ENCODE results near the gene NFATC1.

GRCh38 chr18:79573921-79574491, 178.3 kb downstream of the NFATC1 start:
- TF ChIP-seq POLR2AphosphoS5 (IDR thresholded peaks at IDR 0.05; ENCODE audit: low read depth, low read length) (no peak), REST (IDR thresholded peaks at IDR 0.05; ENCODE audit: insufficient read depth in 1 of 2, low read depth in 2 of 2, low read length in 2 of 2) (no peak), TAF1 (IDR thresholded peaks at IDR 0.05; ENCODE audit: borderline replicate concordance, insufficient read depth, low read length) (no peak), SIN3A (IDR thresholded peaks at IDR 0.05; ENCODE audit: borderline replicate concordance, insufficient read depth, low read length) (no peak), FOXP2 (optimal IDR thresholded peaks at IDR 0.05; ENCODE audit: borderline replicate concordance, extremely low read depth, extremely low read length, insufficient read depth) (no peak)
